Heart left ventricle (tissue), 13 donors: Measurements from ENCODE around the gene PARVG.

Source experiments
- CTCF ChIP-seq, 12 donors: fragments of 200-600 bp; sonication (generic) in 4 of 12; IDR thresholded peaks; one replicate each; pipeline versions ENCODE4 v1.5.0 to v1.8.0; 2018 to 2022; ENCODE audit warnings: antibody characterized with exemption in 12 of 12, mild to moderate bottlenecking in 5 of 12
- POLR2A ChIP-seq, 2 donors: fragments of 450-650 bp; IDR thresholded peaks; one replicate each; pipeline ENCODE4 v1.6.1; 2017; ENCODE audit warnings: antibody characterized with exemption in 2 of 2, mild to moderate bottlenecking in 2 of 2, moderate library complexity in 2 of 2
- donor health status: ischemic (EF 13 %, LVEDD 7.1; RV severe dilation, severe dysfunction).
- donor health status: DM: no; HTN: yes; CAD: no.
- donor health status: DM: no; HTN: no; CAD: no.
- donor health status: ischemic (EF 25% LVEDD 6.9; RV normal size, moderate dysfunction).
- donor health status: ischemic (EF 25% LVEDD 5.7; RV mildly dilated, moderate dysfunction).
- donor health status: ischemic (EF 35%, LVEDD 5.7; RV mildly dilated, moderate dysfunction).
- donor health status: nonischemic (EF 11% LVEDD 7.7; RV severe dilation, severe dysfunction).
- donor health status: DM: yes; HTN: yes; CAD: no.
- donor health status: PGD.
- donor health status: ischemic (EF 29% LVEDD 5.4; RV normal size, mild dysfunction).
- donor health status: nonischemic (EF 23%, LVEDD 6.1; RV moderate dilation, normal function).

- TF ChIP-seq CTCF (IDR thresholded peaks at IDR 0.05): no peak
- no peak for TF ChIP-seq POLR2A (IDR thresholded peaks at IDR 0.05)
These were observed 44.6 kb upstream of the PARVG start for GRCh38 chr22:44136112-44136511.
